Heart left ventricle (tissue), 13 donors: ENCODE measurements around the gene EDN3.

Experiments
- POLR2A ChIP-seq, 2 donors: fragments of 450-650 bp; IDR thresholded peaks; one replicate each; pipeline ENCODE4 v1.6.1; 2017; ENCODE audit warnings: antibody characterized with exemption in 2 of 2, mild to moderate bottlenecking in 2 of 2, moderate library complexity in 2 of 2
- TF ChIP-seq, protein P1 (sequence below), 12 donors: fragments of 200-600 bp; sonication (generic) in 4 of 12; IDR thresholded peaks; one replicate each; pipeline versions ENCODE4 v1.5.0 to v1.8.0; 2018 to 2022; ENCODE audit warnings: antibody characterized with exemption in 12 of 12, mild to moderate bottlenecking in 5 of 12
- donor health status: ischemic (EF 13 %, LVEDD 7.1; RV severe dilation, severe dysfunction).
- donor health status: DM: no; HTN: yes; CAD: no.
- donor health status: DM: no; HTN: no; CAD: no.
- donor health status: ischemic (EF 25% LVEDD 6.9; RV normal size, moderate dysfunction).
- donor health status: ischemic (EF 25% LVEDD 5.7; RV mildly dilated, moderate dysfunction).
- donor health status: ischemic (EF 35%, LVEDD 5.7; RV mildly dilated, moderate dysfunction).
- donor health status: nonischemic (EF 11% LVEDD 7.7; RV severe dilation, severe dysfunction).
- donor health status: DM: yes; HTN: yes; CAD: no.
- donor health status: PGD.
- donor health status: ischemic (EF 29% LVEDD 5.4; RV normal size, mild dysfunction).
- donor health status: nonischemic (EF 23%, LVEDD 6.1; RV moderate dilation, normal function).

DNA sequence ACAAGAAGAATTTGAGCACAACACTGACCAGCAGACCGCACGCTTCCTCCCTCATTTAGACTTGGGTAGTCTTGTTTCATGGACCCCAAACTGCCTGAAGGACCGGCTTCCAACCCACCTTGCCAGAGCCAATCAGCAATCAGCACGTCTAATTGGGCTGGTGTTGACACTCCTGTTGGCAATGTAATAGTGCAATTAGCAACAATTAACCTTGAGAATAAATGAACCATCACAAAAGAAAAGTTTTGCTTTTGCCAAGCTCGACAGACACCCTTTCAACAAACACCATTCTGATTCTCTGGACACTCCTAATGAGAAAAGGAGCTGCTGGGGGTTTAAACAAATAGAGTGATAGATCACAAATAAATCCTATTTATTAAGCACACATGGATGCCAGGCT lies 61.0 kb downstream of the EDN3 start:
- TF ChIP-seq, protein P1, sequence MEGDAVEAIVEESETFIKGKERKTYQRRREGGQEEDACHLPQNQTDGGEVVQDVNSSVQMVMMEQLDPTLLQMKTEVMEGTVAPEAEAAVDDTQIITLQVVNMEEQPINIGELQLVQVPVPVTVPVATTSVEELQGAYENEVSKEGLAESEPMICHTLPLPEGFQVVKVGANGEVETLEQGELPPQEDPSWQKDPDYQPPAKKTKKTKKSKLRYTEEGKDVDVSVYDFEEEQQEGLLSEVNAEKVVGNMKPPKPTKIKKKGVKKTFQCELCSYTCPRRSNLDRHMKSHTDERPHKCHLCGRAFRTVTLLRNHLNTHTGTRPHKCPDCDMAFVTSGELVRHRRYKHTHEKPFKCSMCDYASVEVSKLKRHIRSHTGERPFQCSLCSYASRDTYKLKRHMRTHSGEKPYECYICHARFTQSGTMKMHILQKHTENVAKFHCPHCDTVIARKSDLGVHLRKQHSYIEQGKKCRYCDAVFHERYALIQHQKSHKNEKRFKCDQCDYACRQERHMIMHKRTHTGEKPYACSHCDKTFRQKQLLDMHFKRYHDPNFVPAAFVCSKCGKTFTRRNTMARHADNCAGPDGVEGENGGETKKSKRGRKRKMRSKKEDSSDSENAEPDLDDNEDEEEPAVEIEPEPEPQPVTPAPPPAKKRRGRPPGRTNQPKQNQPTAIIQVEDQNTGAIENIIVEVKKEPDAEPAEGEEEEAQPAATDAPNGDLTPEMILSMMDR (IDR thresholded peaks at IDR 0.05) = no peak
- no peak for TF ChIP-seq POLR2A (IDR thresholded peaks at IDR 0.05)
